Body of pancreas (tissue), 4 donors: ENCODE data around the gene BET1L.

Source experiments
- CTCF ChIP-seq, 7 experiments: fragments of 450-650 bp in 4 of 7; fragments of 200-600 bp in 3 of 7; sonication (generic) in 3 of 7; IDR thresholded peaks; one replicate each; pipeline ENCODE4 v1.5.1; 2016 to 2019; ENCODE audit warnings: antibody characterized with exemption in 7 of 7
- POLR2A ChIP-seq, 3 donors: fragments of 450-650 bp; IDR thresholded peaks; one replicate each; pipeline ENCODE4 v1.6.1; 2016; ENCODE audit warnings: antibody characterized with exemption in 3 of 3, mild to moderate bottlenecking in 2 of 3

DNA sequence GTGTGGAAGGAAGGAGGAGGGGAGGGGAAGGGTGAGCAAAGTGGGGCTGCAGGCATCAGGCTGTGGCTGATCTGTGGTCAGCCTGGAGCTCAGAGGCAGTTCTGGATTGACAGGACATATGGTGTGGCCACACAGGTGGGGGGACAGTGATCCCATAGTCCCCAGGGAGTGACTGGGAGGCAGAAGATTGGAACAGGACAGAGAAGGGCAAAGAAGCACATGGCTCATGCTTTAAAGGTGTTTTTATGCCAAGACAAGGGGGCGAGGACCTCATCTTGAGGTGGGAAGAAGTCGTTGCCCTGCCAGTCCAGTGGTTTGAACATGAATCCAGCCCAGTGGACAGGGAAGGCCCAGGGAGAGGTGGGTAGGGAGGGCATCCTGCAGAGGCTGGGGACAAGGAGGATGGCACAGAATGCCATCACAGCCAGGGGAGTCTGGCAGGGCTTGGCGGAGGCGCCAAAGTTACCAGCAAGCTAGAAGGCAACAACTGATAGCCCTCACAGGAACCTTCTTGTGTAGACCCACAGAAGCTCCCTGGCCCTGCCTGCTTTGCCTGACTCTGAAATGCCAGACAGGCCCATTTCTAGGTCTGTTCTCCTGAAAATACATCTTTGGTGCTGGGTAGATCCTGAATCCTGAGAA, 3.1 kb downstream of the BET1L start:
- TF ChIP-seq CTCF (IDR thresholded peaks at IDR 0.05) (no peak), POLR2A (IDR thresholded peaks at IDR 0.05) (no peak)
